ENCODE measurements around the gene PLCB1. TPM values are rescaled to one million over a fixed set of nuclear protein-coding genes. Genes with fewer than 3 reads are reported as not detected.

PLCB1 gene
- polyA plus RNA-seq, 1 donor (not counting 4 experiments of a cell fraction or from before 2014, with no cell fraction given) = 0.37 TPM

GRCh38 chr20:8313073-8313472 is 181.0 kb downstream of the PLCB1 start:
- TF ChIP-seq, protein P1, sequence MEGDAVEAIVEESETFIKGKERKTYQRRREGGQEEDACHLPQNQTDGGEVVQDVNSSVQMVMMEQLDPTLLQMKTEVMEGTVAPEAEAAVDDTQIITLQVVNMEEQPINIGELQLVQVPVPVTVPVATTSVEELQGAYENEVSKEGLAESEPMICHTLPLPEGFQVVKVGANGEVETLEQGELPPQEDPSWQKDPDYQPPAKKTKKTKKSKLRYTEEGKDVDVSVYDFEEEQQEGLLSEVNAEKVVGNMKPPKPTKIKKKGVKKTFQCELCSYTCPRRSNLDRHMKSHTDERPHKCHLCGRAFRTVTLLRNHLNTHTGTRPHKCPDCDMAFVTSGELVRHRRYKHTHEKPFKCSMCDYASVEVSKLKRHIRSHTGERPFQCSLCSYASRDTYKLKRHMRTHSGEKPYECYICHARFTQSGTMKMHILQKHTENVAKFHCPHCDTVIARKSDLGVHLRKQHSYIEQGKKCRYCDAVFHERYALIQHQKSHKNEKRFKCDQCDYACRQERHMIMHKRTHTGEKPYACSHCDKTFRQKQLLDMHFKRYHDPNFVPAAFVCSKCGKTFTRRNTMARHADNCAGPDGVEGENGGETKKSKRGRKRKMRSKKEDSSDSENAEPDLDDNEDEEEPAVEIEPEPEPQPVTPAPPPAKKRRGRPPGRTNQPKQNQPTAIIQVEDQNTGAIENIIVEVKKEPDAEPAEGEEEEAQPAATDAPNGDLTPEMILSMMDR (optimal IDR thresholded peaks at IDR 0.05 in 1 of 3, IDR thresholded peaks at IDR 0.05 in 1 of 3, conservative IDR thresholded peaks at IDR 0.05 in 1 of 3; ENCODE audit: extremely low read depth in 1 of 3, insufficient read depth in 2 of 3, low read length in 3 of 3) = no peak
- TF ChIP-seq EZH2 (IDR thresholded peaks at IDR 0.05; ENCODE audit: low read length) = no peak
- no peaks in the 10 kb centered on the region for H3K79me2 ChIP-seq (ENCODE audit: control insufficient read depth, insufficient read depth, low read length)
- H3K4me1 ChIP-seq (ENCODE audit: control insufficient read depth, extremely low read depth, insufficient read depth, low read length) = no peaks in the 10 kb centered on the region
- no peaks in the 10 kb centered on the region for H3K9me1 ChIP-seq (ENCODE audit: control insufficient read depth, extremely low read depth, insufficient read depth, low read length)
- H3K9ac ChIP-seq (ENCODE audit: control insufficient read depth, extremely low read depth, insufficient read depth, low read length) = no peak overlapping the region
- FAIRE-seq = no peak
- no peaks in the 10 kb centered on the region for H3K9me3 ChIP-seq (ENCODE audit: control insufficient read depth, low read depth, low read length)
- H3K27me3 ChIP-seq (ENCODE audit: control insufficient read depth, extremely low read depth, insufficient read depth, low read length) = no peaks in the 10 kb centered on the region
- H3K4me3 ChIP-seq (ENCODE audit: control insufficient read depth in 2 of 3, extremely low read depth in 1 of 3, insufficient read depth in 2 of 3, low read depth in 1 of 3, low read length in 3 of 3) = no peak overlapping the region
- dilution Hi-C loops (cut with MboI; ENCODE audit: extremely low pct_ligation_motif_present, low sequenced_read_pairs) = no loop called here
- no peak overlapping the region for H2AFZ ChIP-seq (ENCODE audit: control insufficient read depth, low read length)
- H3K27ac ChIP-seq (ENCODE audit: control insufficient read depth, insufficient read depth, low read length) = no peak overlapping the region
- H3K36me3 ChIP-seq (ENCODE audit: control insufficient read depth in 2 of 2, extremely low read depth in 1 of 2, insufficient read depth in 2 of 2, low read length in 2 of 2) = no peaks in the 10 kb centered on the region
- no peak for DNase-seq (ENCODE audit: low read depth, low spot score)
- no peaks in the 10 kb centered on the region for H4K20me1 ChIP-seq (ENCODE audit: control insufficient read depth, extremely low read depth, insufficient read depth, low read length)
- no peak overlapping the region for H3K4me2 ChIP-seq (ENCODE audit: control insufficient read depth, extremely low read depth, insufficient read depth, low read depth, low read length)

GRCh38 chr20:8315639-8316573 is 183.8 kb downstream of the PLCB1 start:
- H3K9me1 ChIP-seq (ENCODE audit: control insufficient read depth, extremely low read depth, insufficient read depth, low read length) = no peaks in the 10 kb centered on the region
- H3K27ac ChIP-seq (ENCODE audit: control insufficient read depth, insufficient read depth, low read length) = no peak overlapping the region
- no peak overlapping the region for H3K4me2 ChIP-seq (ENCODE audit: control insufficient read depth, extremely low read depth, insufficient read depth, low read depth, low read length)
- H4K20me1 ChIP-seq (ENCODE audit: control insufficient read depth, extremely low read depth, insufficient read depth, low read length) = no peaks in the 10 kb centered on the region
- no peak overlapping the region for H3K4me3 ChIP-seq (ENCODE audit: control insufficient read depth in 2 of 3, extremely low read depth in 1 of 3, insufficient read depth in 2 of 3, low read depth in 1 of 3, low read length in 3 of 3)
- H3K9ac ChIP-seq (ENCODE audit: control insufficient read depth, extremely low read depth, insufficient read depth, low read length) = no peak overlapping the region
- no peak for DNase-seq (ENCODE audit: low read depth, low spot score)
- H2AFZ ChIP-seq (ENCODE audit: control insufficient read depth, low read length) = no peak overlapping the region
- H3K36me3 ChIP-seq (ENCODE audit: control insufficient read depth in 2 of 2, extremely low read depth in 1 of 2, insufficient read depth in 2 of 2, low read length in 2 of 2) = no peaks in the 10 kb centered on the region
- FAIRE-seq = no peak
- no peaks in the 10 kb centered on the region for H3K27me3 ChIP-seq (ENCODE audit: control insufficient read depth, extremely low read depth, insufficient read depth, low read length)
- H3K4me1 ChIP-seq (ENCODE audit: control insufficient read depth, extremely low read depth, insufficient read depth, low read length) = no peaks in the 10 kb centered on the region
- no peaks in the 10 kb centered on the region for H3K9me3 ChIP-seq (ENCODE audit: control insufficient read depth, low read depth, low read length)
- H3K79me2 ChIP-seq (ENCODE audit: control insufficient read depth, insufficient read depth, low read length) = no peaks in the 10 kb centered on the region
- dilution Hi-C loops (cut with MboI; ENCODE audit: extremely low pct_ligation_motif_present, low sequenced_read_pairs) = no loop called here
- TF ChIP-seq, protein P1 (optimal IDR thresholded peaks at IDR 0.05 in 1 of 3, IDR thresholded peaks at IDR 0.05 in 1 of 3, conservative IDR thresholded peaks at IDR 0.05 in 1 of 3; ENCODE audit: extremely low read depth in 1 of 3, insufficient read depth in 2 of 3, low read length in 3 of 3) = no peak
- no peak for TF ChIP-seq EZH2 (IDR thresholded peaks at IDR 0.05; ENCODE audit: low read length)

Measured in keratinocyte (primary cell).